ENCODE measurements around the gene EHMT1. TPM values are rescaled to one million over a fixed set of nuclear protein-coding genes. Genes with fewer than 3 reads are reported as not detected.

Gene EHMT1
- total and polyA plus RNA-seq, 9 of the 15 experiments (the other 6 are each of a cell fraction or from before 2014, with no cell fraction given) = 2.2 to 76.0 (median 36.4) TPM

- H3K36me3 ChIP-seq (ENCODE audit: control insufficient read depth, insufficient read depth, low read length) = peaks cover 11% of the 10 kb centered on the region; the same call in 2 of the 3 replicates
- POLR2A ChIA-PET = no interaction called here
- H3K79me2 ChIP-seq (ENCODE audit: control insufficient read depth, insufficient read depth, low read length) = peaks cover 81% of the 10 kb centered on the region
- no peak overlapping the region for H3K27ac ChIP-seq (ENCODE audit: extremely low read depth, low read depth, low read length)
- no TSS peak for BruUV-seq (replicated peaks)
- H3K9me3 ChIP-seq (replicated peaks; ENCODE audit: control insufficient read depth, insufficient read depth, low read depth, low read length) = peaks cover 10% of the 10 kb centered on the region
- no peak for ATAC-seq
- peaks cover 8% of the 10 kb centered on the region for H3K9me1 ChIP-seq (ENCODE audit: control insufficient read depth, insufficient read depth, low read length)
- in situ Hi-C loops (cut with MboI) = no loop called here
- no peak overlapping the region for H3K9ac ChIP-seq (ENCODE audit: insufficient read depth in 1 of 2, low read depth in 2 of 2, low read length in 2 of 2)
- CTCF ChIA-PET (ENCODE audit: low intra/inter-chr PET ratio) = no interaction called here
- FAIRE-seq = no peak
- H4K20me1 ChIP-seq (replicated peaks; ENCODE audit: control insufficient read depth, insufficient read depth, low read length) = no peaks in the 10 kb centered on the region; the same call in 1 of the 2 replicates
- TF ChIP-seq MTA3 (IDR thresholded peaks at IDR 0.05; ENCODE audit: borderline replicate concordance) (no peak), ZFPM2 (CRISPR knock-in tag; IDR thresholded peaks at IDR 0.05) (no peak), KDM4B (IDR thresholded peaks at IDR 0.05; ENCODE audit: borderline replicate concordance in 2 of 2, low read depth in 1 of 2) (no peak), RBBP5 (IDR thresholded peaks at IDR 0.05; ENCODE audit: borderline replicate concordance, insufficient read depth, low read length, poor library complexity, severe bottlenecking) (no peak), COPS2 (conservative IDR thresholded peaks at IDR 0.05) (no peak)
- intact Hi-C loops (cut with micrococcal nuclease) = no loop called here
- H3K4me3 ChIP-seq = no peak overlapping the region
- H3K4me1 ChIP-seq (replicated peaks in 1 of 2; ENCODE audit: control insufficient read depth in 2 of 2, insufficient read depth in 2 of 2, low read length in 2 of 2) = peaks cover 0 to 22% of the 10 kb centered on the region in 2 experiments; a peak in 2 of 5 replicates
- no peak for DNase-seq (ENCODE audit: extremely low read depth in 1 of 4, low spot score in 3 of 4)
- H3K27me3 ChIP-seq (ENCODE audit: control insufficient read depth in 2 of 2, insufficient read depth in 2 of 2, low read length in 2 of 2) = no peaks in the 10 kb centered on the region
- WGBS (ENCODE audit: insufficient coverage, low coverage, missing lambda C conversion rate) = 96% methylated on average over 19 of the region's 19 CpGs
- H3K4me2 ChIP-seq (ENCODE audit: insufficient read depth, low read length) = no peak overlapping the region
- H2AFZ ChIP-seq (ENCODE audit: low read depth, low read length) = no peak overlapping the region
Measured at GRCh38 chr9:137697832-137698231, 79.0 kb downstream of the EHMT1 start.

GRCh38 chr9:137700911-137701310, 82.1 kb downstream of the EHMT1 start:
- POLR2A ChIA-PET = no interaction called here
- intact Hi-C loops (cut with micrococcal nuclease) = no loop called here
- TF ChIP-seq LCOR (CRISPR knock-in tag; IDR thresholded peaks at IDR 0.05) (no peak), ESRRA (IDR thresholded peaks at IDR 0.05; ENCODE audit: borderline replicate concordance, low read depth) (no peak), POLR2B (IDR thresholded peaks at IDR 0.05; ENCODE audit: low read depth, partially characterized antibody) (no peak), DMBX1 (CRISPR knock-in tag; IDR thresholded peaks at IDR 0.05; ENCODE audit: borderline replicate concordance) (no peak), PURB (CRISPR knock-in tag; IDR thresholded peaks at IDR 0.05; ENCODE audit: low read depth) (no peak), ATF2 (CRISPR knock-in tag; IDR thresholded peaks at IDR 0.05) (no peak), ZNF778 (CRISPR knock-in tag; IDR thresholded peaks at IDR 0.05) (no peak), KLF10 (CRISPR knock-in tag; IDR thresholded peaks at IDR 0.05) (no peak)
- TF ChIP-seq, protein P1, sequence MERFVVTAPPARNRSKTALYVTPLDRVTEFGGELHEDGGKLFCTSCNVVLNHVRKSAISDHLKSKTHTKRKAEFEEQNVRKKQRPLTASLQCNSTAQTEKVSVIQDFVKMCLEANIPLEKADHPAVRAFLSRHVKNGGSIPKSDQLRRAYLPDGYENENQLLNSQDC (CRISPR knock-in tag; IDR thresholded peaks at IDR 0.05) = no peak
- FAIRE-seq = no peak
- H3K27ac ChIP-seq (ENCODE audit: extremely low read depth, low read depth, low read length) = no peak overlapping the region
- BruUV-seq (replicated peaks) = no TSS peak
- CTCF ChIA-PET (ENCODE audit: low intra/inter-chr PET ratio) = interaction anchor here (0.6 kb wide), 1 partner anchor 162 kb away, joined by 3 read pairs; no protein-coding TSS in a partner anchor
- peaks cover 11% of the 10 kb centered on the region; the same call in 2 of the 3 replicates for H3K36me3 ChIP-seq (ENCODE audit: control insufficient read depth, insufficient read depth, low read length)
- H3K9me1 ChIP-seq (ENCODE audit: control insufficient read depth, insufficient read depth, low read length) = no peaks in the 10 kb centered on the region
- no peak overlapping the region for H3K4me2 ChIP-seq (ENCODE audit: insufficient read depth, low read length)
- peaks cover 81% of the 10 kb centered on the region for H3K79me2 ChIP-seq (ENCODE audit: control insufficient read depth, insufficient read depth, low read length)
- H3K4me3 ChIP-seq = no peak overlapping the region
- H3K9ac ChIP-seq (ENCODE audit: insufficient read depth in 1 of 2, low read depth in 2 of 2, low read length in 2 of 2) = no peak overlapping the region
- WGBS (ENCODE audit: insufficient coverage, low coverage, missing lambda C conversion rate) = 96% methylated on average over 4 of the region's 4 CpGs
- H2AFZ ChIP-seq (ENCODE audit: low read depth, low read length) = no peak overlapping the region
- in situ Hi-C loops (cut with MboI) = no loop called here
- no peak for DNase-seq (ENCODE audit: extremely low read depth in 1 of 4, low spot score in 3 of 4)
- H4K20me1 ChIP-seq (replicated peaks; ENCODE audit: control insufficient read depth, insufficient read depth, low read length) = no peaks in the 10 kb centered on the region
- H3K4me1 ChIP-seq (replicated peaks in 1 of 2; ENCODE audit: control insufficient read depth in 2 of 2, insufficient read depth in 2 of 2, low read length in 2 of 2) = peaks cover 6 to 11% of the 10 kb centered on the region in 2 experiments; a peak in 3 of 5 replicates
- no peak for ATAC-seq
- H3K9me3 ChIP-seq (replicated peaks; ENCODE audit: control insufficient read depth, insufficient read depth, low read depth, low read length) = peaks cover 11% of the 10 kb centered on the region
- no peaks in the 10 kb centered on the region for H3K27me3 ChIP-seq (ENCODE audit: control insufficient read depth in 2 of 2, insufficient read depth in 2 of 2, low read length in 2 of 2)
